Measurements from ENCODE around the gene CCN2.
"Not testable (repeated sequence)": the region's sequence is repeated elsewhere in the genome, so short reads cannot be mapped to it uniquely, and the experiment has no call there.

CCN2 gene

GRCh38 chr6:131909408-131910218, 41.6 kb downstream of the CCN2 start:
- peak; percentile 73 for DNase-seq

- DNase-seq: not testable (repeated sequence)
Observed at GRCh38 chr6:131908787-131909186, 42.4 kb downstream of the CCN2 start.

GRCh38 chr6:131903734-131904133, 47.4 kb downstream of the CCN2 start:
- DNase-seq: not testable (repeated sequence)

GRCh38 chr6:131901326-131901873, 49.8 kb downstream of the CCN2 start:
- DNase-seq: not testable (repeated sequence)

GRCh38 chr6:131900231-131900630, 50.9 kb downstream of the CCN2 start:
- DNase-seq: no peak

GRCh38 chr6:131898718-131899117, 52.5 kb downstream of the CCN2 start:
- DNase-seq: no peak
